Keratinocyte (primary cell): ENCODE measurements around the gene RGSL1. TPM values are rescaled to one million over a fixed set of nuclear protein-coding genes. Genes with fewer than 3 reads are reported as not detected.

Experiments used
- DNase-seq: peaks from one replicate; pipeline ENCODE4 v3.0.0-alpha.2; 2011; ENCODE audit warnings: low read depth, missing footprints, low spot score
- FAIRE-seq: peaks from 2 replicates; lab custom pipeline; 2011; peaks lifted over from hg19 to GRCh38; lab: Jason Lieb, UNC
- H2AFZ ChIP-seq: 2 replicates; pipeline ENCODE4 v1.6.0; 2012; ENCODE audit warnings: low read length, control low read depth, inconsistent platforms; ENCODE audit not compliant: control insufficient read depth
- H3K27ac ChIP-seq: 2 replicates; pipeline ENCODE4 v1.5.1; 2011; ENCODE audit warnings: low read length; ENCODE audit not compliant: control insufficient read depth, insufficient read depth
- H3K27me3 ChIP-seq: 3 replicates; pipeline ENCODE4 v1.6.0; 2011; ENCODE audit warnings: low read length; ENCODE audit not compliant: control insufficient read depth, insufficient read depth; ENCODE audit errors: extremely low read depth
- H3K36me3 ChIP-seq, 2 experiments: 2 replicates in 1 of 2; 3 replicates in 1 of 2; pipeline ENCODE4 v1.5.1; 2011; ENCODE audit warnings: low read length in 2 of 2, mild to moderate bottlenecking in 1 of 2; ENCODE audit not compliant: control insufficient read depth in 2 of 2, insufficient read depth in 2 of 2; ENCODE audit errors: extremely low read depth in 1 of 2
- H3K4me1 ChIP-seq: 3 replicates; pipeline ENCODE4 v1.5.1; 2011; ENCODE audit warnings: low read length; ENCODE audit not compliant: control insufficient read depth, insufficient read depth; ENCODE audit errors: extremely low read depth
- H3K4me2 ChIP-seq: 3 replicates; pipeline ENCODE4 v1.6.0; 2011; ENCODE audit warnings: low read depth, low read length; ENCODE audit not compliant: control insufficient read depth, insufficient read depth; ENCODE audit errors: extremely low read depth
- H3K4me3 ChIP-seq, 3 experiments: fragments of 200-600 bp in 1 of 3; sonication (generic) in 1 of 3; 2 replicates in 2 of 3; 3 replicates in 1 of 3; pipeline ENCODE4 v1.5.1; 2011 to 2016; ENCODE audit warnings: low read length in 3 of 3, mild to moderate bottlenecking in 3 of 3, control low read depth in 2 of 3, inconsistent platforms in 1 of 3, low read depth in 1 of 3, mixed read lengths in 1 of 3, mixed run types in 1 of 3, moderate library complexity in 1 of 3; ENCODE audit not compliant: control insufficient read depth in 2 of 3, insufficient read depth in 2 of 3; ENCODE audit errors: extremely low read depth in 1 of 3
- H3K79me2 ChIP-seq: 2 replicates; pipeline ENCODE4 v1.6.0; 2012; ENCODE audit warnings: low read length; ENCODE audit not compliant: control insufficient read depth, insufficient read depth
- H3K9ac ChIP-seq: 3 replicates; pipeline ENCODE4 v1.6.0; 2011; ENCODE audit warnings: low read length; ENCODE audit not compliant: control insufficient read depth, insufficient read depth; ENCODE audit errors: extremely low read depth
- H3K9me1 ChIP-seq: 3 replicates; pipeline ENCODE4 v1.6.0; 2011; ENCODE audit warnings: low read length; ENCODE audit not compliant: control insufficient read depth, insufficient read depth; ENCODE audit errors: extremely low read depth
- H3K9me3 ChIP-seq: 2 replicates; pipeline ENCODE4 v1.5.1; 2012; ENCODE audit warnings: low read depth, low read length; ENCODE audit not compliant: control insufficient read depth
- H4K20me1 ChIP-seq: 3 replicates; pipeline ENCODE4 v1.6.0; 2011; ENCODE audit warnings: low read length; ENCODE audit not compliant: control insufficient read depth, insufficient read depth; ENCODE audit errors: extremely low read depth
- CTCF ChIP-seq, 3 experiments: IDR thresholded peaks in 1 of 3; conservative IDR thresholded peaks in 1 of 3; optimal IDR thresholded peaks in 1 of 3; 2 replicates in 2 of 3; 3 replicates in 1 of 3; pipeline versions ENCODE3 to v1.5.1; 2011; ENCODE audit warnings: low read length in 3 of 3, mild to moderate bottlenecking in 3 of 3, moderate library complexity in 2 of 3, control low read depth in 1 of 3, inconsistent platforms in 1 of 3; ENCODE audit not compliant: insufficient read depth in 2 of 3; ENCODE audit errors: extremely low read depth in 1 of 3
- EZH2 ChIP-seq: IDR thresholded peaks from one replicate; pipeline ENCODE4 v1.6.1; 2012; ENCODE audit warnings: inconsistent platforms, mild to moderate bottlenecking, low read length, moderate library complexity
- dilution Hi-C: fragments of 300-500 bp; cut with MboI; formaldehyde crosslinking; loops from one replicate; pipeline ENCODE4 v1.7.0; 2020; ENCODE audit warnings: low sequenced_read_pairs; ENCODE audit not compliant: extremely low pct_ligation_motif_present
- polyA plus RNA-seq, 5 experiments: library from polyadenylated mRNA; depleted of rRNA in 3 of 5; stranded (reverse) in 3 of 5; stranded (forward) in 1 of 5; unstranded in 1 of 5; fragments of >200 nt; gene quantifications; 1 replicate in 1 of 5; 2 replicates in 3 of 5; 3 replicates in 1 of 5; pipeline versions ENCODE4 v1.2.1 to v1.2.3, GENCODE V29; 2011 to 2012; ENCODE audit warnings: missing spikeins in 2 of 5, low read depth in 1 of 5, low replicate concordance in 1 of 5

The RGSL1 gene
- polyA plus RNA-seq, 1 donor (not counting 4 experiments of a cell fraction or from before 2014, with no cell fraction given), result not detected

GRCh38 chr1:182565537-182565936, 115.6 kb downstream of the RGSL1 start:
- H3K79me2 ChIP-seq, result no peaks in the 10 kb centered on the region
- no peak overlapping the region for H3K4me2 ChIP-seq
- H3K27me3 ChIP-seq, result no peaks in the 10 kb centered on the region
- H3K4me1 ChIP-seq, result no peaks in the 10 kb centered on the region
- no peaks in the 10 kb centered on the region for H4K20me1 ChIP-seq
- TF ChIP-seq CTCF (optimal IDR thresholded peaks at IDR 0.05 in 1 of 3, IDR thresholded peaks at IDR 0.05 in 1 of 3, conservative IDR thresholded peaks at IDR 0.05 in 1 of 3; ENCODE audit: extremely low read depth in 1 of 3, insufficient read depth in 2 of 3, low read length in 3 of 3), result no peak
- TF ChIP-seq EZH2, result no peak
- dilution Hi-C loops, result no loop called here
- no peak for FAIRE-seq
- H3K4me3 ChIP-seq, result no peak overlapping the region
- no peak overlapping the region for H3K9ac ChIP-seq
- H2AFZ ChIP-seq, result no peak overlapping the region
- H3K9me3 ChIP-seq, result no peaks in the 10 kb centered on the region
- DNase-seq, result no peak
- no peaks in the 10 kb centered on the region for H3K36me3 ChIP-seq
- no peak overlapping the region for H3K27ac ChIP-seq
- no peaks in the 10 kb centered on the region for H3K9me1 ChIP-seq

GRCh38 chr1:182567629-182568028, 117.7 kb downstream of the RGSL1 start:
- TF ChIP-seq EZH2 (no peak), CTCF (optimal IDR thresholded peaks at IDR 0.05 in 1 of 3, IDR thresholded peaks at IDR 0.05 in 1 of 3, conservative IDR thresholded peaks at IDR 0.05 in 1 of 3; ENCODE audit: extremely low read depth in 1 of 3, insufficient read depth in 2 of 3, low read length in 3 of 3) (no peak)
- H4K20me1 ChIP-seq, result no peaks in the 10 kb centered on the region
- DNase-seq (no peak), FAIRE-seq (no peak)
- no peaks in the 10 kb centered on the region for H3K9me1 ChIP-seq
- H3K27me3 ChIP-seq, result no peaks in the 10 kb centered on the region
- no peak overlapping the region for H3K4me2 ChIP-seq
- H3K4me3 ChIP-seq, result no peak overlapping the region
- dilution Hi-C loops, result no loop called here
- H3K27ac ChIP-seq, result no peak overlapping the region
- no peaks in the 10 kb centered on the region for H3K4me1 ChIP-seq
- no peak overlapping the region for H3K9ac ChIP-seq
- H3K36me3 ChIP-seq, result no peaks in the 10 kb centered on the region
- no peaks in the 10 kb centered on the region for H3K79me2 ChIP-seq
- H3K9me3 ChIP-seq, result no peaks in the 10 kb centered on the region
- no peak overlapping the region for H2AFZ ChIP-seq
